Nephron (organoid): Measurements from ENCODE around the gene TMEM97.
"Not testable (repeated sequence)": the region's sequence is repeated elsewhere in the genome, so short reads cannot be mapped to it uniquely, and the experiment has no call there.

Source experiments
- H3K27ac Mint-ChIP-seq, 3 experiments: 2 replicates each; pipeline ENCODE4 v1.8.0; 2020; ENCODE audit warnings: mixed read lengths in 3 of 3, mild to moderate bottlenecking in 2 of 3, moderate library complexity in 1 of 3
- H3K27me3 Mint-ChIP-seq: 2 replicates; pipeline ENCODE4 v1.8.0; 2021; ENCODE audit warnings: low read depth, mild to moderate bottlenecking, moderate library complexity, mixed read lengths
- H3K36me3 Mint-ChIP-seq: 2 replicates; pipeline ENCODE4 v1.8.0; 2020; ENCODE audit warnings: low read depth, mixed read lengths
- H3K4me1 Mint-ChIP-seq: 2 replicates; pipeline ENCODE4 v1.8.0; 2020; ENCODE audit warnings: mixed read lengths
- H3K4me3 Mint-ChIP-seq, 3 experiments: 2 replicates each; pipeline ENCODE4 v1.8.0; 2020; ENCODE audit warnings: mild to moderate bottlenecking in 3 of 3, mixed read lengths in 3 of 3, moderate library complexity in 2 of 3
- H3K9me3 Mint-ChIP-seq: 2 replicates; pipeline ENCODE4 v1.8.0; 2020; ENCODE audit warnings: mixed read lengths
- CTCF ChIP-seq, 3 experiments: fragments of 200-600 bp; sonication (generic); IDR thresholded peaks; one replicate each; pipeline ENCODE4 v1.5.0; 2021; ENCODE audit warnings: antibody characterized with exemption in 3 of 3; ENCODE audit not compliant: unreplicated experiment in 3 of 3

The TMEM97 gene

GRCh38 chr17:28338056-28338768 lies 19.2 kb downstream of the TMEM97 start:
- no peak for TF ChIP-seq CTCF (IDR thresholded peaks at IDR 0.05; ENCODE audit: unreplicated experiment in 3 of 3)
- Mint-ChIP-seq H3K36me3 (peaks cover 21% of the 10 kb centered on the region), H3K27ac (peak overlapping the region; percentile 60 to 79 (median 66)), H3K27me3 (no peaks in the 10 kb centered on the region), H3K9me3 (no peaks in the 10 kb centered on the region), H3K4me3 (peak overlapping the region; percentile 98 to 99 (median 99)), H3K4me1 (peaks cover 43% of the 10 kb centered on the region)

- H3K27me3 Mint-ChIP-seq, H3K9me3 Mint-ChIP-seq: not testable (repeated sequence)
- Mint-ChIP-seq H3K4me3 (peak overlapping the region; percentile 50 to 98 (median 67)), H3K4me1 (peaks cover 41% of the 10 kb centered on the region), H3K36me3 (peaks cover 24% of the 10 kb centered on the region), H3K27ac (peak overlapping the region; percentile 24 to 66 (median 60))
These were observed 19.8 kb downstream of the TMEM97 start for GRCh38 chr17:28338769-28339212.

GRCh38 chr17:28339431-28339830 lies 20.4 kb downstream of the TMEM97 start:
- Mint-ChIP-seq H3K27ac (no peak overlapping the region), H3K27me3 (no peaks in the 10 kb centered on the region), H3K4me1 (peaks cover 34% of the 10 kb centered on the region), H3K36me3 (peaks cover 30% of the 10 kb centered on the region), H3K4me3 (peak overlapping the region in 2 of 3 experiments; percentile 29 to 55), H3K9me3 (no peaks in the 10 kb centered on the region)
- no peak for TF ChIP-seq CTCF (IDR thresholded peaks at IDR 0.05; ENCODE audit: unreplicated experiment in 3 of 3)

GRCh38 chr17:28340374-28340773 lies 21.4 kb downstream of the TMEM97 start:
- no peak for TF ChIP-seq CTCF (IDR thresholded peaks at IDR 0.05; ENCODE audit: unreplicated experiment in 3 of 3)
- peaks cover 30% of the 10 kb centered on the region for H3K36me3 Mint-ChIP-seq
- no peaks in the 10 kb centered on the region for H3K27me3 Mint-ChIP-seq
- no peaks in the 10 kb centered on the region for H3K9me3 Mint-ChIP-seq
- H3K4me1 Mint-ChIP-seq = peaks cover 25% of the 10 kb centered on the region
- no peak overlapping the region for H3K4me3 Mint-ChIP-seq
- H3K27ac Mint-ChIP-seq = no peak overlapping the region

GRCh38 chr17:28341516-28341915 lies 22.5 kb downstream of the TMEM97 start:
- Mint-ChIP-seq H3K36me3 (peaks cover 38% of the 10 kb centered on the region), H3K27me3 (no peaks in the 10 kb centered on the region), H3K4me3 (no peak overlapping the region), H3K27ac (no peak overlapping the region), H3K9me3 (no peaks in the 10 kb centered on the region), H3K4me1 (peaks cover 21% of the 10 kb centered on the region)
- TF ChIP-seq CTCF (IDR thresholded peaks at IDR 0.05; ENCODE audit: unreplicated experiment in 3 of 3) = no peak

GRCh38 chr17:28342313-28342712 lies 23.3 kb downstream of the TMEM97 start:
- Mint-ChIP-seq H3K27me3 (no peaks in the 10 kb centered on the region), H3K9me3 (no peaks in the 10 kb centered on the region), H3K4me1 (peaks cover 13% of the 10 kb centered on the region), H3K27ac (no peak overlapping the region), H3K36me3 (peaks cover 44% of the 10 kb centered on the region), H3K4me3 (no peak overlapping the region)
- no peak for TF ChIP-seq CTCF (IDR thresholded peaks at IDR 0.05; ENCODE audit: unreplicated experiment in 3 of 3)
